H1 (cell line): ENCODE measurements around the gene ACOT12. TPM values are rescaled to one million over a fixed set of nuclear protein-coding genes. Genes with fewer than 3 reads are reported as not detected.

ENCODE experiments used
- CTCF ChIA-PET: fragments of 300-600 bp; sonication (Branson Sonifier 250); formaldehyde crosslinking; loops from one replicate; lab custom pipeline; 2021; ENCODE audit not compliant: partially characterized antibody; lab: Charles Lee
- POLR2A ChIA-PET: fragments of 300-600 bp; sonication (Branson Sonifier 250); formaldehyde crosslinking; loops from one replicate; lab custom pipeline; 2021; ENCODE audit warnings: inconsistent platforms; ENCODE audit not compliant: partially characterized antibody; lab: Charles Lee
- DNase-seq, 2 experiments: peaks; one replicate each; pipeline versions ENCODE4 v3.0.0 to v3.0.0-alpha.2; 2010 to 2022; ENCODE audit warnings: low spot score in 2 of 2, low read depth in 1 of 2, mixed read lengths in 1 of 2
- FAIRE-seq: peaks from 2 replicates; lab custom pipeline; 2011; peaks lifted over from hg19 to GRCh38; lab: Jason Lieb, UNC
- H2AFZ ChIP-seq: 2 replicates; pipeline ENCODE4 v1.8.1; 2012; ENCODE audit warnings: low read length, inconsistent platforms
- H2AK5ac ChIP-seq: 2 replicates; pipeline ENCODE4 v1.6.1; 2013; ENCODE audit warnings: low read depth, low read length
- H2BK120ac ChIP-seq: replicated peaks from 2 replicates; pipeline ENCODE3; 2013; ENCODE audit warnings: low read depth, low read length, inconsistent platforms
- H2BK12ac ChIP-seq: 2 replicates; pipeline ENCODE4 v1.6.1; 2013; ENCODE audit warnings: low read depth, low read length
- H2BK15ac ChIP-seq: 2 replicates; pipeline ENCODE4 v1.6.1; 2013; ENCODE audit warnings: low read length
- H2BK20ac ChIP-seq: 2 replicates; pipeline ENCODE4 v1.6.1; 2013; ENCODE audit warnings: low read length
- H2BK5ac ChIP-seq: 2 replicates; pipeline ENCODE4 v1.6.1; 2013; ENCODE audit warnings: low read depth, low read length
- H3K14ac ChIP-seq: 2 replicates; pipeline ENCODE4 v1.6.1; 2013; ENCODE audit warnings: inconsistent platforms; ENCODE audit not compliant: insufficient read length
- H3K18ac ChIP-seq: 2 replicates; pipeline ENCODE4 v1.6.1; 2013; ENCODE audit warnings: low read length; ENCODE audit errors: extremely low read depth
- H3K23ac ChIP-seq: 2 replicates; pipeline ENCODE4 v1.6.1; 2013; ENCODE audit warnings: inconsistent platforms; ENCODE audit not compliant: insufficient read length
- H3K23me2 ChIP-seq: 2 replicates; pipeline ENCODE4 v1.6.1; 2013; ENCODE audit warnings: low read depth, low read length
- H3K27ac ChIP-seq: 2 replicates; pipeline ENCODE4 v1.6.1; 2011; ENCODE audit warnings: low read depth, low read length, inconsistent platforms
- H3K27me3 ChIP-seq, 4 experiments: replicated peaks in 1 of 4; 1 replicate in 1 of 4; 2 replicates in 3 of 4; pipeline versions ENCODE4 v1.6.1 to v1.8.1; 2011 to 2013; ENCODE audit warnings: low read length in 3 of 4, mild to moderate bottlenecking in 3 of 4, inconsistent platforms in 2 of 4, mixed read lengths in 2 of 4, moderate library complexity in 1 of 4; ENCODE audit not compliant: control insufficient read depth in 3 of 4, insufficient read depth in 3 of 4; ENCODE audit errors: extremely low read depth in 1 of 4
- H3K36me3 ChIP-seq, 4 experiments: 2 replicates each; pipeline versions ENCODE4 v1.6.1 to v1.8.1; 2011 to 2013; ENCODE audit warnings: mild to moderate bottlenecking in 4 of 4, low read length in 3 of 4, moderate library complexity in 2 of 4, control low read depth in 1 of 4, inconsistent platforms in 1 of 4; ENCODE audit not compliant: insufficient read depth in 4 of 4, control insufficient read depth in 2 of 4
- H3K4ac ChIP-seq: replicated peaks from 2 replicates; pipeline ENCODE3; 2013; ENCODE audit warnings: low read length, low read depth, mixed read lengths, inconsistent platforms; ENCODE audit not compliant: insufficient read length
- H3K4me1 ChIP-seq, 4 experiments: replicated peaks in 1 of 4; 1 replicate in 1 of 4; 2 replicates in 3 of 4; pipeline versions ENCODE4 v1.6.1 to v1.8.1; 2011 to 2013; ENCODE audit warnings: low read length in 3 of 4, inconsistent platforms in 2 of 4, mixed read lengths in 1 of 4; ENCODE audit not compliant: insufficient read depth in 4 of 4, control insufficient read depth in 3 of 4
- H3K4me2 ChIP-seq, 2 experiments: 2 replicates each; pipeline versions ENCODE4 v1.6.1 to v1.8.1; 2011 to 2013; ENCODE audit warnings: low read depth in 2 of 2, low read length in 2 of 2, control low read depth in 1 of 2, inconsistent platforms in 1 of 2, mild to moderate bottlenecking in 1 of 2; ENCODE audit not compliant: insufficient read depth in 1 of 2
- H3K4me3 ChIP-seq, 4 experiments: fragments of 200-600, 300-600 bp in 1 of 4; sonication (generic), shearing (Covaris generic), sonication (Bioruptor Twin) in 1 of 4; 2 replicates each; pipeline versions ENCODE4 v1.5.1 to v1.8.1; 2011 to 2016; ENCODE audit warnings: low read length in 4 of 4, low read depth in 3 of 4, control low read depth in 2 of 4, inconsistent platforms in 2 of 4, mild to moderate bottlenecking in 2 of 4, mixed read lengths in 1 of 4, moderate library complexity in 1 of 4; ENCODE audit not compliant: insufficient read depth in 2 of 4; ENCODE audit errors: extremely low read depth in 1 of 4
- H3K56ac ChIP-seq: replicated peaks from 2 replicates; pipeline ENCODE3; 2013; ENCODE audit warnings: low read depth, mild to moderate bottlenecking, mixed read lengths, low read length, inconsistent platforms; ENCODE audit not compliant: insufficient read length
- H3K79me1 ChIP-seq: 2 replicates; pipeline ENCODE4 v1.6.1; 2013; ENCODE audit warnings: low read depth, low read length, control low read depth
- H3K79me2 ChIP-seq, 2 experiments: 2 replicates each; pipeline versions ENCODE4 v1.6.1 to v1.8.1; 2012 to 2013; ENCODE audit warnings: low read length in 2 of 2, mild to moderate bottlenecking in 2 of 2, inconsistent platforms in 1 of 2; ENCODE audit not compliant: insufficient read depth in 2 of 2, control insufficient read depth in 1 of 2
- H3K9ac ChIP-seq, 4 experiments: replicated peaks in 1 of 4; 1 replicate in 1 of 4; 2 replicates in 3 of 4; pipeline versions ENCODE4 v1.6.1 to v1.8.1; 2011 to 2013; ENCODE audit warnings: low read depth in 3 of 4, low read length in 3 of 4, control low read depth in 2 of 4, mild to moderate bottlenecking in 2 of 4, moderate library complexity in 2 of 4, inconsistent platforms in 1 of 4; ENCODE audit errors: extremely low read depth in 1 of 4
- H3K9me3 ChIP-seq, 2 experiments: 2 replicates each; pipeline versions ENCODE4 v1.6.1 to v1.8.1; 2012 to 2013; ENCODE audit warnings: mild to moderate bottlenecking in 2 of 2, moderate library complexity in 2 of 2, control low read depth in 1 of 2, inconsistent platforms in 1 of 2, low read depth in 1 of 2, low read length in 1 of 2, mixed read lengths in 1 of 2; ENCODE audit not compliant: insufficient read depth in 2 of 2
- H4K20me1 ChIP-seq, 2 experiments: replicated peaks in 1 of 2; 2 replicates each; pipeline versions ENCODE3 to v1.8.1; 2011 to 2013; ENCODE audit warnings: inconsistent platforms in 2 of 2, low read length in 2 of 2, mild to moderate bottlenecking in 1 of 2; ENCODE audit not compliant: insufficient read depth in 2 of 2, control insufficient read depth in 1 of 2
- H4K5ac ChIP-seq: 2 replicates; pipeline ENCODE4 v1.6.1; 2013; ENCODE audit warnings: low read length, low read depth, mixed read lengths, inconsistent platforms; ENCODE audit not compliant: insufficient read length
- H4K8ac ChIP-seq: 2 replicates; pipeline ENCODE4 v1.8.0; 2013; ENCODE audit warnings: mild to moderate bottlenecking, moderate library complexity, low read length, inconsistent platforms; ENCODE audit not compliant: insufficient read depth; ENCODE audit errors: extremely low read depth
- H4K91ac ChIP-seq: replicated peaks from 2 replicates; pipeline ENCODE3; 2013; ENCODE audit warnings: low read length, mixed read lengths, inconsistent platforms; ENCODE audit not compliant: insufficient read length
- ATF3 ChIP-seq: IDR thresholded peaks from 2 replicates; pipeline ENCODE4 v1.6.1; 2011; ENCODE audit warnings: low read depth, mild to moderate bottlenecking, low read length; ENCODE audit not compliant: insufficient read depth
- BRCA1 ChIP-seq: IDR thresholded peaks from 2 replicates; pipeline ENCODE4 v1.6.1; 2012; ENCODE audit warnings: low read depth, low read length, improper control_type of control experiment
- E2F6 ChIP-seq: IDR thresholded peaks from 2 replicates; pipeline ENCODE4 v1.6.1; 2012; ENCODE audit warnings: inconsistent platforms
- HDAC6 ChIP-seq: IDR thresholded peaks from one replicate; pipeline ENCODE4 v1.7.1; 2012; ENCODE audit warnings: low read depth, mild to moderate bottlenecking, inconsistent platforms, low read length, moderate library complexity
- SIRT6 ChIP-seq: IDR thresholded peaks from one replicate; pipeline ENCODE4 v1.7.1; 2012; ENCODE audit warnings: low read length, inconsistent platforms
- TAF1 ChIP-seq: IDR thresholded peaks from 2 replicates; pipeline ENCODE4 v1.6.1; 2011; ENCODE audit warnings: mild to moderate bottlenecking, low read depth, low read length
- TBP ChIP-seq: IDR thresholded peaks from 2 replicates; pipeline ENCODE4 v1.6.1; 2011; ENCODE audit warnings: low read depth, low read length, improper control_type of control experiment
- TEAD4 ChIP-seq: IDR thresholded peaks from 2 replicates; pipeline ENCODE4 v1.6.1; 2012; ENCODE audit warnings: low read depth, low read length, inconsistent platforms, mixed read lengths
- WGBS, 2 experiments: shearing (Covaris generic) in 1 of 2; methylation state at CpG; one replicate each; pipeline versions ENCODE4 v1.1.6 to v1.1.7; 2013 to 2015; ENCODE audit warnings: low lambda C conversion rate in 2 of 2, mixed read lengths in 2 of 2, inconsistent platforms in 1 of 2, low coverage in 1 of 2, missing lambda C conversion rate in 1 of 2; ENCODE audit not compliant: insufficient replicate concordance in 2 of 2, insufficient coverage in 1 of 2, insufficient read length in 1 of 2; ENCODE audit errors: extremely low coverage in 1 of 2, missing lambda C conversion rate in 1 of 2; 5-methylcytosine and 5-hydroxymethylcytosine counted together
- polyA plus RNA-seq, 7 experiments: library from polyadenylated mRNA; depleted of rRNA in 3 of 7; stranded (reverse) in 5 of 7; unstranded in 2 of 7; fragments of >200 nt in 5 of 7; fragments of 200-250 nt in 2 of 7; gene quantifications; 1 replicate in 5 of 7; 2 replicates in 1 of 7; 4 replicates in 1 of 7; pipeline versions ENCODE4 v1.2.1 to v1.2.3, GENCODE V29; 2011 to 2013; ENCODE audit warnings: missing spikeins in 2 of 7, mixed read lengths in 2 of 7
- total RNA-seq: library from RNA; stranded (reverse); fragmentation: NEBNext Ultra II Directional; extraction: Animal tissue kit (Norgen Biotek cat#: 25700); gene quantifications from 2 replicates; pipeline ENCODE4 v1.2.1, GENCODE V29; 2021

The ACOT12 gene
- total and polyA plus RNA-seq, 2 of the 8 experiments (the other 6 are each of a cell fraction or from before 2014, with no cell fraction given), result 0.29 TPM; not detected in 1

GRCh38 chr5:81395262-81395661, 1.3 kb upstream of the ACOT12 start:
- no peak overlapping the region for H4K5ac ChIP-seq
- H3K27me3 ChIP-seq, result peaks cover 0 to 7% (median 3%) of the 10 kb centered on the region in 4 experiments; a peak in 6 of 7 replicates
- no peak overlapping the region for H2BK15ac ChIP-seq
- no peaks in the 10 kb centered on the region for H3K36me3 ChIP-seq
- ChIA-PET POLR2A (interaction anchor here (1.1 to 1.4 kb wide), 3 partner anchors 62 to 879 kb away, joined by 3 to 6 read pairs (median 3); no protein-coding TSS in a partner anchor), CTCF (interaction anchor here (1.1 to 1.5 kb wide), 3 partner anchors 13 to 96 kb away, joined by 3 to 5 read pairs (median 4); no protein-coding TSS in a partner anchor)
- no peak overlapping the region for H3K27ac ChIP-seq
- H3K9me3 ChIP-seq, result 0 out of 4 replicates have a peak, but pooled peaks cover 0 to 3% of the 10 kb centered on the region in 2 experiments
- no peak overlapping the region for H4K8ac ChIP-seq
- no peaks in the 10 kb centered on the region for H3K79me2 ChIP-seq
- H3K18ac ChIP-seq, result no peak overlapping the region
- no peak overlapping the region for H2AK5ac ChIP-seq
- H3K79me1 ChIP-seq, result no peaks in the 10 kb centered on the region
- no peak overlapping the region for H3K23ac ChIP-seq
- no peak overlapping the region for H3K9ac ChIP-seq
- no peak overlapping the region for H3K4me3 ChIP-seq
- DNase-seq, result no peak
- no peak overlapping the region for H3K14ac ChIP-seq
- no peak overlapping the region for H2BK120ac ChIP-seq
- no peak overlapping the region; a peak in 1 of 4 replicates for H3K4me2 ChIP-seq
- H3K4me1 ChIP-seq, result no peaks in the 10 kb centered on the region
- 90% methylated on average over 3 of the region's 3 CpGs; no CpG with 5 or more reads in 1 of the 2 experiments for WGBS, 2 experiments
- no peak overlapping the region for H3K4ac ChIP-seq
- peaks cover 3% of the 10 kb centered on the region; the same call in 1 of the 2 replicates for H3K23me2 ChIP-seq
- H4K20me1 ChIP-seq, result no peaks in the 10 kb centered on the region
- no peak overlapping the region; the same call in 1 of the 2 replicates for H2BK12ac ChIP-seq
- no peak overlapping the region for H3K56ac ChIP-seq
- FAIRE-seq, result no peak
- H4K91ac ChIP-seq, result no peak overlapping the region
- no peak overlapping the region for H2BK20ac ChIP-seq
- no peak overlapping the region for H2AFZ ChIP-seq
- no peak overlapping the region for H2BK5ac ChIP-seq
- TF ChIP-seq TEAD4 (no peak), ATF3 (no peak), BRCA1 (no peak), TBP (no peak), HDAC6 (no peak), TAF1 (no peak), E2F6 (no peak), SIRT6 (no peak)
